ENCODE data around the gene CCDC180.
"Not testable (repeated sequence)": the region's sequence is repeated elsewhere in the genome, so short reads cannot be mapped to it uniquely, and the experiment has no call there.

The CCDC180 gene

DNA sequence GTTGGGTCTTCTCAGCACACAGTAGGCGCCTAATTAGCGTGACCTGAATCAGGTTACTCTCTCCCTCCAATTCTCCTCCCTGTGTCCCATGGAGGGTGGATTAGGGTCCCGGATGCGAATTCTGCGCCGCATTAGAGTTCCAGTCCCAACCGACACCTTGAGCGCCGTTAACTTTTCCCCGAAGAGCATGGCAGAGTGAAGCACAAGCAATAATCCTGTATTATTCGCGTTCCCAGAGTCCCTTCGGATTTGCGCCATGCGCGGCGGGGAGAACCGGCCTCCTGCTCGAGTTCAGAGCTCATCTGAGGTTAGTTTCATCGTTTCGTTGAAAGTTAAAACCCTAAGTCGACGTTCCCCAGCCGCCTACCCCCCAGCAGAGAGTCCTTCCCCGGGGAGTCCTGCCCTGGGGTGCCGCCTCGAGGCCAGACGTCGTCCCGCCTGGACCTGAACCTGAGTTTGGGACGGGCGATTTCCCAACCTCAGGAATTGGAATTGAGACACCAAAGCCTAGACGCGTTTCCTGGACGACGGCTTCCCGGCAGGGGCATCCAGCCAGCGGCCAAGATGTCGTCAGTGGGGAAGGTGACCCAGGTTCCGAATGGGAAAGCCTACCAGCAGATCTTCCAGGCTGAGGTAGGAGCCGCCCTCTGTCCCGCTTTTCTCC, at the start of gene CCDC180:
TSS of gene CCDC180 (plus strand) at position 160 of the 664 bp plus-strand sequence. CDS start at position 565, 405 bp downstream.
- no peak for DNase-seq

DNA sequence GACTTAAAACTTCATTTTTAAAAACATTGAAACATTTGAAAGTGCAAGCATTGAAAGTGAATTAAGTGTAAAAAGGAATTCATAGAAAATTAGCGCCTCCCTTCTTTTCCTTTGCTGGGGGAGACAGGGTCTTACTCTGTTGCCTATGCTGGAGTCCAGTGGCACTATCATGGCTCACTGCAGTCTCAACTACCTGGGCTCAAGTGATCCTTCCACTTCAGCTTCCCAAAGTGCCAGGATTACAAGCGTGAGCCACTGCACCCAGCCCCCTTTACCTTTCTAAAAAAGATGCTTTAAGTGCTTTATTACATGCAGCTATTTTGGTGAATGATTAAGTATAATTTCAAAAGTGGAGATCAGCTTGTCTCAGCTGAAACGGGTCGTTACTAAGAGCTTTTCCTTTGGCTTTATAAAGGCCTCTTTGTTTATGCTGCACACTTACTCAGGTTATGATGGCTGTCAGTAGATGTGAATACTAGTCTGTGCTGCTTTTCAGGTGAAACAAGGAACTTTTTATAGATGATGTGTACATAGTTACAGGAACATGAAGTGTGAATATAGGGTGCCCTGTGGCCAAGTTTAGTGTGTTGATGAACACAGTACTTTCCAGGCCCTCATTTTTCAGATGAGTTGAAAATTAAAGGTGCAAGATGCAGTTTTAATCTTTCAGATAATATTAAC, 47.5 kb upstream of the CCDC180 start:
- not testable (repeated sequence) for DNase-seq

DNA sequence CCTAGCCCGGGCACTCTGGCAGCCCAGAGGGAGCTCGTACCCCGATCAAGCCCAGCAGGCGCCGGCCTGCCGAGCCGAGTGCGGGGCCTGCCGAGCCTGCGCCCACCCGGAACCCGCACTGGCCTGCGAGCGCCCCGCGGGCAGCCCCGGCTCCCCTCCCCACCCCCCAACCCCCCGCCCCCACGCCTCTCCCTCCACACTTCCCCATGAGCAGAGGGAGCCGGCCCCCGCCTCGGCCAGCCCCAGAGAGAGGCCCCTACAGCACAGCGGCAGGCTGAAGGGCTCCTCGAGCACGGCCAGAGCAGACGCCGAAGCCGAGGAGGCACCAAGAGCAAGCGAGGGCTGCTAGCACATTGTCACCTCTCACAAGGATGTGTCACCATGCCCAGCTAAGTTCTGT, 36.2 kb upstream of the CCDC180 start:
- DNase-seq = no peak

DNA sequence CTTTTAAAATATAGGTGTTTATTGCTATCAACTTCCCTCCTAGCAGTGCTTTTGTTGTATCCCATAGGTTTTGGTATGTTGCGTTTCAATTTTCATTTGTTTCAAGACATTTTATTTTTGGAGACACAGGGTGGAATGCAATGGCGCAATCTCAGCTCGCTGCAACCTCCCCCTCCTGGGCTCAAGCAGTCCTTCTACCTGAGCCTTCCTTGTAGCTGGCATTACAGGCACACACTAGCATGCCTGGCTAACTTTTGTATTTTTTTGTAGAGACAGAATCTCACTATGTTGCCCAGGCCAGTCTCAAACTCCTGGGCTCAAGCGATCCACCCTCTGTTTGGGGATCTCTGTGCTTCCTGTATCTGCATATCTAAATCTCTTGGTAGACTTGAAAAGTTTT, 35.4 kb upstream of the CCDC180 start:
- no peak for DNase-seq

DNA sequence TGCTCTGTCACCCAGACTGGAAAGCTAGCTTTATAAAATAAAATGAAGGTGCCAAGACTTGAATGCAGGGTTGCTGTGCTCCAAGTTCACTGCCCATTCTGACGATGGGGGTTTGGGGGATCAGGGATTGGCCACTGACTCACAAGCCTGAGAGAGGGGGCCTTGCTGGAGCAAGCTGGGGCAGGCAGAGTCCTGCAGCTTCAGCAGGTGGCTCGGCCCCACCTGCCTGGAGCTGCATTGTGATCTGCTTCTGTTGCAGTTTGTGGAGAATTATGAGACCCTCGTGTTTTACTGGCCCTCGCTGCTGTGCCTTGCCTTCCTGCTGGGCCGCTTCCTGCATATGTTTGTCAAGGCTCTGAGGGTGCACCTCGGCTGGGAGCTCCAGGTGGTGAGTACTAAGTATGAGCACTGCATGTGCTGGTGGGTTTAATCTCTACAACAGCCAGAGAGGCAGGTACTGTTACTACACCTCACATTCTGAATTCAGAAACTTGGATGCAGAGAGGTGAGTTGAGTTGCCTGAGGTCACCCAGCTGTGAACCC, 31.1 kb upstream of the CCDC180 start:
- DNase-seq = no peak

DNA sequence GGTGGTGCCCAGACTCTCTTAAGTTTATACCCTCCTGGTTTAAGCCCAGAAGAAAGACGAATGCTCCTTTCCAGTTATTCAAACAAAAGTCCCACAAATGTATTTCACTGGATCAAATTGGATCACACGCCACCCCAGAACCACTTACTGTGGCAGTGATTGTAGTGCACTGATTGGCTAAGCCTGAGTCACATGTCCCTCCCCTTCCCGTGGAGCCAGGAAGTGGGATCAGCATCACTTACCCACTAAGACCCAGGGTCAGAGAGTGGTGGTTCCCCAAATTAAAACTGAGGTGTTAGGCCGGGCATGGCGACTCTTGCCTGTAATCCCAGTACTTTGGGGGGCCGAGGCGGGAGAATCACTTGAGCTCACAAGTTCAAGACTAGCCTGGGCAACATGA, 29.5 kb upstream of the CCDC180 start:
- no peak for DNase-seq

DNA sequence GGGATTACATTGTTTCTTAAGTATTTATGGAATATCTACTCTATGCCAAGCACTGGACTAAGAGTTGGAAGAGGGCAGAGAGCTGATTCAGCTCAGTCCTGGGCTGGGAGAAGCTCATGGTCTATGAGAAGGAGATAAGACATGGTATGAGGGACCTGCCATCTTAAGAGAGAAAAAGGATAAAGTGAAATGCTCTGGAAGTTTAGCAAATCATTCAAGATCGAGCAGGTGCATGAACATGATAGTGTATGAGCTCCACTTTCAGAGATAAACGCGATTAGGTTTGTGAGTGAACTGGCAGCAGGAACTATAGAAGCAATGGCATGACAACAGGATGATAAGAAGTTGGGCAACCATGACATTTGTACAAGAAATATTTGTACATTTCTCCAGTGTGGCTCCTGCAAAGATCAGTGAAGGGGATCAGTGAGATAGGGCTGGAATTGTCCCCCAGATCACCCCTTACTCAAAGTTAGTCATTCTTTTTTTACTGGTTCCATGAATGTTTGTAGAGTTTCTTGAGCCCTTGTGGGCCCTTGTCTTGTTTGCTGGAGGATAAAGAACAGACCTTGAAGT, 26.6 kb upstream of the CCDC180 start:
- no peak for DNase-seq

DNA sequence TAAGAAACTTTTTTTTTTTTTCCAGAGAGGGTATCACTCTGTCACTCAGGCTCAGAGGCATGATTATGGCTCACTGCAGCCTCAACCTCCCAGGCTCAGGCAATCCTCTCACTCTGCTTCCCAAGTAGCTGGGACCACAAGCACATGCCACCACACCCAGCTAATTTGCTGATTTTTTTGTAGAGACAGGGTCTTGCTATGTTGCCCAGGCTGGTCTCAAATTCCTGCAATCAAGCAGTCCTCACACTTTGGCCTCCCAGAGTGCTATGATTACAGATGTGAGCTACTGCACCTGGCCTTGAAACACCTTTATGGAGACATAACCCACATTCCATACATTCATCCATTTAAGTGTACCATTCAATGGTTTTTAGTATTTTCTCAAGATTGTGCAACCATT, 23.7 kb upstream of the CCDC180 start:
- DNase-seq = no peak

DNA sequence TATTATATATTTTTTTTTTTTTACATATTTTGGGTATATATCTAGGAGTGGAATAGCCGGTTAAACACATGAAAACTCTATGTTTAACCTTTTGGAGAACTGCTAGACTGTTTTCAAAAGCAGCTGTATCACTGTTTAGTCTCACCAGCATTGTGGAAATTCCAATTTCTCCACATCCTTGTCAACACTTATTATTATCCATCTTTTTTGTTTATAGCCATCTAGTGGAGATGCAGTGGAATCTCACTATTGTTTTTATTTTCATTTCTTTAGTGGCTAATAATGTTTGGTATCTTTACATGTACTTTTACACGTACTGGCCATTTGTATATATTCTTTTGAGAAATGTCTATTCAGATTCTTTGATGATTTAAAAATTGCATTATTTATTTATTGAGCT, 22.7 kb upstream of the CCDC180 start:
- peak in 1 of 2 experiments; percentile 12 for DNase-seq

DNA sequence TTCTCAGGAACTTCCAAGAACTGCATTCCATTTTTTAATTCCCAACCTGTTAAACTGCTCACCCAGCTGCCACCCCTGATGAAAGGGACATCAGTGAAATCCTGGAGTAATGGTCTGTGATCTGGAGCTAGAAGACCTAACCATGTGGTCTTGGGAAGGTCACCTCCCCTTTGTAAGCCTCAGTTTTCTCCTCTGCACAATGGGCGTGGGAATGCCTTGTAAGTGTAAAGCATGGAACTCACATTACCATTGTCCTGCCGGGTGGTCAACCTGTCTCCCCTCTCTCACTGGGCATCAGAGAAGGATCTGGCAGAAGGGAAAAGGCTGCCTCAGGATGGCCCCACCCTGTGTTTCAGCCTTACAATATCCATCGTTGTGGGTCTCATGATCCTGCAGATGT, 15.3 kb upstream of the CCDC180 start:
- no peak for DNase-seq

DNA sequence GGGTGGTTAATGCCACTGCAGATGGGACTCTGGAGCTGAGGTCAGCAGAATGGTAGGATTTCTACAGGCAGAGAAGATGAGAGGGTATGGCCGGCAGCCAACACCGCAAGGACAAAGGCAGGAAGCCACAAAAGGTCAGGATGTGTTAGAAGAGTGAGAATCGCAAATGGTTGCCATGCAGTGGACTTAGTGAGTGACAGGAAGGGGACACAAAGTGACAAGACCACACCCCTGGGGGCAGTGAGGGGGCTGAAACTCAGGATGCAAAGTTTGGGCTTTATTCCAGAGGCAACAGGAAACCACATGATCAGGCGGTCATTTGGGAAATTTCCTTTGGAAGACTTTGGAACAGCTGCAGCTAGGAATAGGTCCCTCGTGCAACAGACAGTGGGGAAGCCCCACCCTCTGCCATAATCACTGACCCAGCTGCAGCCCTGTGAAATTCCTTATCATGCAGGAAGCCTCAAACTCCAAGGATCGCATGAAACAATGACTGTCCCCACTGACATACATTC, 14.2 kb upstream of the CCDC180 start:
- DNase-seq = peak; percentile 27 to 73

DNA sequence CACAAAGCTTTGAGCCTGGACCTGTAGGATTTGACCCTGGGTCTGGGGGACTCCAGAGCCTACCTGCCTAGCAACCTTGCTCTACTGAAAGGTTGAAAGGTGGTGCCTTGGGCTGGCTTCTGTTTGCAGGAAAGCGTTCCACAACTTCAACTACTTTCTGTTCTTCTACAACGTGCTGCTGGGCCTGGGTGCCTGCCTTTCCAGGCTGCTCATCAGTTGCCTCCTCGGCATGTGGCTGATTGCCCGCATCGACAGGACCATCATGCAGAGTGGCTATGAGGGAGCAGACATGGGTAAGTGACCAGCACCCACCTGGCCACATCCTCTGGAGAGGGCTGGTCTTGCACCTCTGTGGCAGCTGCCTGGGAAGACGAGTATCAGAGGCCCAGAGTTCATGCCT, 13.6 kb upstream of the CCDC180 start:
- no peak for DNase-seq

DNA sequence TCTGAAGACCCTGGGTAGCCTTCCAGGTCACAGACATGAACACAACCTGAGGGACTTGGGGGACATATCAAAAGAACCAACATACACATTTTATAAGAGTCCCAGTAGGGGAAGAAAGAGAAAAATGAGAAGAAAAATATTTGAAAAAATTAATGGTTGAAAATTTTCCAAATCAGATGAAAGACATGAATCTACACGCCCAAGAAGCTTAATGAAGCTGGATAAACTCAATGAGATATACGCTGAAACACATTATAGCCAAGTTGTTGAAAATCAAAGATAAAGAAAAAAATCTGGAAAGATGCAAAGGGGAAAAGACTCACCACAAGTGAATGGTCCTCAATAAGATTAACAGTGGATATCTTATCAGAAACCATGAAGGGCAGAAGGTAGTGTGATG, 9.6 kb upstream of the CCDC180 start:
- DNase-seq = no peak

DNA sequence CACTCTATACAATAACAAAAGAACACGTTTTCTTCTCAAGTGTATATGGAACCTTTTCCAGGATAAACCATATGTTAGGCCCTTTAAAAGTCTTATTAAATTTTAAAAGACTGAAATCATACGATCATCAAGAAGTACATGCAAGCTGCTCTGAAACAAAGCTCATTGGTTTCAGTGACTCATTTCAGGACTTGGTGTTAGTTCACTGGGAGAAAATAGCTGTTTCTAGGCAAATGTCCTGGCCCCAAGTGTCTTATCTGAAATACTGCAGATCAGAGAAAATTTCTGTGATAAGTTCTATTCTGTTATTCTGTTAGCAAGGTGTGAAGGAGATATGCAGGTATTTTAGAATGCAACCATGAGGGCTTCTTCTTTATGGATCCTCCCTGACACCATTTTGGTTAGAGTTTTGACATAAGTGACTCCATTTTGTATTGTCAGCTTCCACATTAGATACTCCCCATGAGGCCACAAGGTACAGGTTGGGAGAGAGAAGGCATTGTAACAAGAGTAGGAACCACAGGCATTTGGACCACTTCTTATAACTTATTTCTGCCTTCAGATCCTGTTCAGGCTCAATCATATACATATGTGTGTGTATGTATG, 7.5 kb upstream of the CCDC180 start:
- DNase-seq = no peak

DNA sequence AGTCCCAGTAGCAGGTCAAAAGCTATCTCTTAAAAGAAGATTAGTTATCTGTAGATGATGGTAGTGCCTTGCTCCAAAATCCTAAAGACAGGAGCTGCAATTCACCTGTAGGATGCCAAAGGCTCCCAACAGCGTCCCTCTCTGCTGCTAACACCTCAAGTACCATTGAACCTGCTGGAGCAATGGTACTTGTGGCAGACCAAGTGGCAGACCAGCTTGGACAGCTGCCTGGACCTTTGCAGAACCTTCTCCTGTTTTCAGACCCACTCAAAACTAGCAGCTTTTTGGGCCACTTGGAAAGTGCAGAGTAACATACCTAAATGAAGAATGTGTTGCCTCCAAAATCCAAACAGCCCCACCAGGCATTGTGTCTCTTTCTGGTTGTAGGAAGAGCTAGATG, 6.9 kb upstream of the CCDC180 start:
- DNase-seq = no peak

DNA sequence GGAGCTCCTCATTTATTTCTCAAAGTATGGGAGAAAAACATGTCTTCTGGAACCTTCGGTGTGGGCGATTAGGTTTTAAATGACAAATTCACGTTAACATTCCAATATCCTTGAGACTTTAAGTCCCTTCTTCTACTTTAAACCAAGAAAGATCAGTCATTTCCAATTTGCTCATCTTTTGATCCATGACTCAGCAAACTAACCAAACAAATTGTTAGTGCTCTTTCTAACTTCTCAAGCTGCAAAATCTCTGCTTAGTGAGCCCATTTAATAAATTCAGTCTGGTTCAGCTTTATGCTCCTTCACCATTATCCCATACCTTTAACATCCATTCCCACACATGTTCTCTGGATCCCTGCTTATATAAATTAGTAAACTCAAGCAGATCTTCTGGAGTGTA, 5.5 kb upstream of the CCDC180 start:
- DNase-seq = no peak

DNA sequence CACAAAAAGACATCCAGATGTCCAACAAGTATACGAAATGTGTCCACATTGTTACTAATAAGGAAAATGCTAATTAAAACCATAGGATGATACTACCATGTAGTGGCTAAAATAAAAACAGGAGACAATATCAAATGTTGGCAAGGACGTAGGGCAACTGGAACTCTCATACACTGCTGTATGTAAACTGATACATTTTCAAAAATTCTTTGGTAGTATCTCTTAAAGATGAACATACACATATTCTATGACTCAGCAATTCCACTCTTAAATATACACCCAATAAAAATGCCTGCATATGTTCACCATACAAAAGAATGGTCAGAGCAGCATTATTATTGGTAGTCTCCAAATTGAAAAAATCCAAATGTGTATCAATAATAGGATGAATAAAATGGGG, 2.9 kb upstream of the CCDC180 start:
- no peak for DNase-seq

DNA sequence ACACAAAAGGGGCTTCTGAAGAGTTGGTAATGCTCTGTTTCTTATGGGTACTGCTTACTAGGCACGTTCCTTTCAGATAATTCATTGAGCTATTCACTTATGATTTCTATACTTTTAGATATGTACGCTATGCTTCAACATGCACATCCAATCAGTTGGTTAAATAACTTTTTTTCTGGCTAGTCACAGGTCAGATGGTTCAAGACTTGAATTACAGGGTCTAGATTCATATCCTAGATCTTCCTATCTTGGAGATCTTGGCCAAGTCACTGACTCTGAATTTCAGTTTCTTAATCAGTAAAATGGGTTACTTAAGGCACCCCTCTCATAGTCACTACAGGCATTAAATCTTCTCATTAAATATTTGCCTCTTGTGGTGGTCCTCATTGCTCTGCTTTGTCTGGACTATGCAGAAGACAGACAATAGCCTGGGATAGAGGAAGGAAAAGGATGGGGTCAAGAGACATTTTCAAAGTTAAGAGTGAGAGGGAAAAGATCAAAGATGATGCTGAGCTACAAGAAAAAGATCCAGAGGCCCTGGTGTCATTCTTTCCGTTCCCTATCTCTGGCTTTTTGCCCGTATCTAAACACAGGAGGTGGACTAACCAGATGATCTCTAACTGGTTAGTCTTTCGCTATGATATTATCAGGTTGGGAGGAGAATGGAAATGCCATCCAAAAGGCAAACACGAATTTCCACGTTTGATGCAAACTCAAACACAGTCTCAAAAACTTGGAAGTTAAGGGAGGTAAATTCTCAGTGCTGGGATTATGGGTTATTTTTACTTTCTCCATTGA, 1.8 kb upstream of the CCDC180 start:
- DNase-seq = no peak

DNA sequence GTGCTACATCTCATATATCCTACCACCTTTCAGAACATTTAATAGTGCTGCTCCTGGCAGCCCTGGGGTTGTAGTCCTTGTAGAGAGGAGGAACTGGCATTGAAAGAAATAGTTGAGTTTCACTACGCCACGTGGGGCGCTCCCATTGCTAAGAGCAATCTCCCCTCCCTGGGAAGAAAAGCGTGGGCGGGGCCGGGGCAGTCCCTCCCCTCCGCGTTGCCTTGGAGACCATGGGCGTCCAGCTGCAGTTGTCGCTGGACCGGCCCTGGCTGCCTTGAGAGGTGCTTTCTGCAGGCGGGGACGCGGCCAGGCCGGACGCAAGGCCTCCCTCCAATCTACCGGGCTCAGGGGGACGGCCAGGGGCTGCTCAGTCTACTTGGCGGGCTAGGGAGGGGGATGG, 368 bp upstream of the CCDC180 start:
- DNase-seq = no peak

DNA sequence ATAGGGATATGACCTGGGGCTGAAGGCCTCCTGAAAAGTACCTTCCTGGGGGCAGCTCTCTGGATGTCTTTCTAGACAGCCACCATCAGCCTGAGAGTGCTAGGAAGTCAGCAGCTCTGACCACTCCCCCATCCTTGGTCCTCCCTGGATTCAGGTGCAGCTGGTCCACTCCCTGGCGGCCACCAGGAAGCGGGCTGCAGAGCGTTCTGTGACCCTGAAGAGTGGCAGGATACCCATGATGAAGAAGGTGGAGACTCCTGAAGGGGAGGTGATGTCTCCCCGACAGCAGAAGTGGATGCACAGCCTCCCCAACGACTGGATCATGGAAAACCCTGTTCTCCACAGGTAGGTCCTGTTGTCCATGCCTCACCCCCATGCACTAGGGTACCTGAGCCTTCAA, 1.8 kb downstream of the CCDC180 start:
- DNase-seq = no peak

DNA sequence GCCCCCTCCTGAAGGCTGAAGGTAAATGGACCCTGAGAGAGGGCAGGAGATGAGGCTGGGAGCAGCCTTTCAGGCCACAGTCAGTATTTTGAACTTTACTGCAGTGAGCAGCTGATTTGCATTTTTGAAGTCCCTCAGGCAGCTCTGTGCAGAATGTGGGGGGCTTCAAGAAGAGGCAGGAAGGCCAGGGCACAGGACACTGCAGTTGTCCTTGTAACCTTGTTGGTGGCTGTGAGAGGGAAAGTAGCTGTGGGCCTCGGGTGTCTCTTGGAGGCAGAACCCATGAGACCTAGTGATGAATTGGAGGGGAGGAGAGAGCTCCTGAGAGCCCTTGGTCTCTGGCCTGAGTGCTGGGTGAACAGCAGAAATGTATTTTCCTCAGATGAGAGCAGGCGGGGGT, 2.6 kb downstream of the CCDC180 start:
- DNase-seq = no peak

DNA sequence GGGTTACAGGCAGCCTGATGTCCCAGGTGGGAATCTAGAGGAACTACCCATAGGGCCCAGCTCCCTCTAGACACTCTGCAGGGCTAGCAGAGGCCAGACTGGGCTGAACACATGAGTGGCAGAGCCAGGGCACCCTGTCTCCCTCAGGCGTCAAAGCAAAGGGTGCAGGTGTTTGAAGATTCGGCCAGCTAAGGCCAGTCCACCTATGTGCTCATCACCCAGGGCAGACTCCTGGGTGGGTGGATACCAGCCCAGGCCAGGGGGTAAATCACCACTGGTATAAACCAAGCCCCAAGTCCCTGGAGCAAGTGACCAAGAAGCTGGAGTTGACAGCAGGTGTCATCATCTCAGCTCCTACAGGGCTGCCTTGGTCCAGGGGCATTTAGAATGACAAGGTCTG, 3.4 kb downstream of the CCDC180 start:
- no peak for DNase-seq

Measured in SW 1271 (cell line).